DMS 273 (cell line): ENCODE data around the gene DNM3.
A peak's percentile ranks its signal among the peaks of the same experiment; 100 is the strongest.
"Not testable (repeated sequence)": the region's sequence is repeated elsewhere in the genome, so short reads cannot be mapped to it uniquely, and the experiment has no call there.

ENCODE experiments used
- DNase-seq: peaks from one replicate; lab custom pipeline; 2025; ENCODE audit not compliant: unreplicated experiment; lab: John Stamatoyannopoulos, UW

The DNM3 gene

DNA sequence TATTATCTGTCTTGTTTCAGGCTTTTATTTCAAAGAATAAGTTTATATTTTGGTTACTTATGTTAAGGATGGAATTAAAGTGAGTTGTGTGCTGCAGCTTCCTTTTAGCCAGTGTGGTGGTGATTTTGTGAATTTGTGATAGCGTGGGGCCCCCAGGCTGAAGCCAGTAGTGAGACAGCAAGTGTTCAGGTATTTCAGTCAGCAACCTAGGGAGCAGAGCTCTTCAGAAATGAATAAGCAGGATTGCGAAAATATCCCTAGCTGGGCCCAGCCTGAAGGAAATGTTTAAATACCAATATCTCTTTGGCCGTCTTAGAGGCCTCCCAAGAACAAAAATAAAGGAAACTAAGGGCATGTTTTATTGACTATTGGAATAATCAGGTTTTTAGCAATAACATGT, 428.3 kb downstream of the DNM3 start:
- DNase-seq = no peak

DNA sequence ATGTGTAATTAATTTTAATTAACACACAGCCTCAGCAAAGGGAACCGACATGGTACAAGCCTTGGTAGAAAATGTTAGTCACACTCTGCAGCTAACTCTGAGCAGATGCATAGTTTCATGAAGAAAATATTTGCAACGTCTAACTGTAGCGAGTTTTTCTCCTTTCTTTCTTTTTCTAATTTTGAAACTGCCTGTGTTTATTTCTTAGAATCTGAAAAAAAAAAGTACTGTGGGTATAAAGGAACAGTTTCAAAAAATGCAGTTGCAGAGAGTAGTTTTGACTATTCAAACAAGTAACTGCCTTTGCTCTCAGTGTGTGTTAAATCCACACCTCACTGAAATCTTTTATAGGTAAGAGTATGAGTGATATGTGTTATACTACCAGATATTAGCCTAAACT, 429.3 kb downstream of the DNM3 start:
- DNase-seq = no peak

DNA sequence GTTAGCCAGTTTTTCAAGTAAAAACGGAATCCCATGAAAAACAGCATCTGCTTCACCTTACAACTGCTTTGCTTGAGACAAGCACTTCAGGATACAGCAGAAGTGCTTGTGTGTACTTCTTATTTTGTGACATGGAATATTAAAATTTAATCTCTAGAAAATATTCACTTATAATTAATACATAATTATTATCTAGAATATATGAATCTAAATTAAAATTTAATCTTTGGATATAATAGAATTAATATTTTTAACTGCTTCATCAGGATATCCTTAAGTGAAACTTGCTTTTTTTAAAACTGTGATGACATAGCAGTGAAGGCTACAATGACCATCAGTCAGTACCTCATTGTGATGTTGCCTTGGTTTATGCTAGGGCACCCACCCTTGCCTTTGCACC, 430.8 kb downstream of the DNM3 start:
- no peak for DNase-seq

- DNase-seq = no peak
These were observed 432.5 kb downstream of the DNM3 start for GRCh38 chr1:172273647-172274396.

- no peak for DNase-seq
These were observed 434.2 kb downstream of the DNM3 start for GRCh38 chr1:172275478-172275877.

GRCh38 chr1:172276120-172276818, 435.0 kb downstream of the DNM3 start:
- no peak for DNase-seq

DNA sequence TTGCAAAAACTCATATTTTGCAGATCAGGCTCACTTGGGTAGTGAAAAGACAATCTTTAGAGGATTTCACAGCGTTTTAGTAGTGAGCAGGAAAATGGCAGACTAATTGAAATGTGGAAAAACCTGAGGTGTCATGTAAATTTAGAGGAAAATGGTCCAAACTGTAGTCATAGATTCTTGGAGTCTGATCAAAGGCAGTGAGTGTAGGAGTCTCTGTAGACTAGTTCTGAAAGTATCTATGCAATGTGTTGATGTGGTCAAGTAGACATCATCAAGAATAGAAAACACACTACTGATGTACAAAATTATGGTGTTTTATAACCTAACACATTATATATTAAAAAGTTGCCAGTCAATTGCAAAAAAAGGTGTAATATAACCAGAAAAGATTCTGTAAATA, 436.0 kb downstream of the DNM3 start:
- no peak for DNase-seq

DNA sequence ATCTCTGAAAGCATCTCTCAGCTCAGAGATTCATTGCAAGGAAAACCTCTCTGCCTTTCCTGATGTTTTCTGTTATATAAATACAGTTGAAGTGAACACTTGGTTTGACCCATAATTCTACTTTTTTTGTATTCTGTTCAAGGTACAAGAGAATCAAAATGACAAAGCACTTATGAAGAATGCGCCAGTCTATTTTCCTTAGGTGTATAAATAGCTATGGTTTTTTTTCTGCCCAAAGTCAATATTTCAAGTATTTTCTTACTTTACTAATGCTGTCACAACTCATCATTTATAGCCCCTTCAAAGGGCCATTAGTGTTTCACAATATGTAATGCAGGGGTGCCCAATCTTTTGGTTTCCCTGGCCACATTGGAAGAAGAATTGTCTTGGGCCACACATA, 436.7 kb downstream of the DNM3 start:
- no peak for DNase-seq

DNA sequence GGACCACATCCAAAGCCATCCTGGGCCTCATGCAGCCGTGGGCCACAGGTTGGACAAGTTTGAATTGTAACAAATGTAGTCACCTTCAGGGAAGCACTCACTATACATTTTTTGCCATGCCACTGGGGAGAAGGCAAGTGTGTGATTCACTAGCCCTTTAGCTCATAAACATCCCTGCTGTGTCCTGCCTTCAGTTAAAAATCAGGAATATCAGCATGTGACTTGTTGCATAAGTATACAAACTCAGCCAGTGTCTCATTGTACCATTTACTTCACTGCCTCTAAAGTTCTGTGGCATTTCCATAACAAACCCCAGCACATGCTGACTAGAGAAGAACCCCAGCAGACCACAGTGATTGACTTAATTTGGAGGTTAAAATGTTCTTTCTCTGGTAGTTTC, 437.2 kb downstream of the DNM3 start:
- no peak for DNase-seq

DNA sequence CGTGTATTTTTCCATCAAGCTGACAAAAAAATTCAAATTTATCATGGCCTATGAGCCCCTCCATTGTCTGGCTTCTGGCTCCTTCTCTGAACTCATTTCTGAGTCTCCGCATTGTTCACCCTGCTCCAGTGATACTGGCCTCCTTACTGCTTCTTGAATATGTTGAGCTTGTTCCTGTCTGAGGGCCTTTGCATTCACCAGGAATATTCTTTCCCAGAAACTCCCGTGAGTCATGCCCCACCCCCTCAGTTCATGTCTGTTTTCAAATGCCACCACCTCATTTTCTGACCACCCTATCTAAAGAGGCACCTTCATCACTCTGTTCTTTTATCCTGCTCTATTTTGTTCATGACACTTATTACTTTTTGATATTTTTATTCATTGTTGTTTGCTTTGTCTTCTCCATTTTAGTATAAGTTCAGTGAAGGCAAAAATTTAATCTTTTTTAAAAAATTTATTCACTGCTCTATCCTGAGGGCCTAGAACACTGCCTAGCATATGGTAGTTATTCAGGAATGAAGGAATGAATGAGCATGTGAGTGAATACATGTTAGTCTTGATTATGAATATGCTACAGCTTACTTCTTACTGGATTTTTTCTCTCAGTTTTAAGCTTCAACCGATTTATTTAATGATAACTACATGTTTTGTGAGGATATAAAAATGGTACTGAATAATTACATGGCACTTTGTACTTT, 438.8 kb downstream of the DNM3 start:
- DNase-seq = no peak

GRCh38 chr1:172283766-172284165, 442.5 kb downstream of the DNM3 start:
- no peak for DNase-seq

DNA sequence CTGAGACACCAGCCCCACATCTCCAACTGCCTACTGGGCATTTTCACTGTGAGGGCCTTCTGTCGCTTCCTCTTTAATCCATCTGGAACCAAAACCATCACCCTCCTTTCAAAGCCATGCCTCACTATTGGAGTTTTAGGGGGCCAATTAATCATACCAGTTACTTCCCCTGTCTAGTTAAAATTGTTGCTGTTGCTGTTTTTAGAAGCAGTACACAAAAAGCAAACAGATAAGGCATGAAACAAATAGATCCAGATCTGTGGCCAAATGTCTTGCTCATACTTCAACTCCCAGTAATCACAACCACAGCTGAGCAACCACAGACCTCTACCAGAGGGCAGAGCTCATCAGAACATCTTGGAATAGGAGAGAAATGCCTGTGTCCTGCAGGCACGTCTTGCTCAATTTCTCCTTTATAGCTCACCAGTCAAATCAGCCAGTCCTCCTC, 445.4 kb downstream of the DNM3 start:
- peak; percentile 25 for DNase-seq

DNA sequence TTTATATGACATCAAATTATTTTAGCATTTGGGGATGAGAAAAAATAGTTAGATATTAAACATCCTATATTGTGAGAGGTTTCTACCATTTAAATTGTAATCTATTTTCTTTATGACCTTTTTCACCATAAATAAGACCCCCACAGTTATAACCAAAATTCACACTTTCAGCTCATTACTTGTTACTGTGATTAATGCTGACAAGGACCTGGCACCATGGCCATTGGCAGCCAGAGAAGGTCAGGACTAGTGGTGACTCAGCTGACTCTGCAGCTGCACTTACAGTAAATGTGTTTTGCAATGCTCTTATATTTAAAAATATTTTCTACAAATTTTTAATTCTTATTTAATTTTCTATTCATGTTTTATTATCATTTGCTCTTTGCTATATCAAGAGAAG, 445.9 kb downstream of the DNM3 start:
- no peak for DNase-seq

GRCh38 chr1:172288581-172288980, 447.3 kb downstream of the DNM3 start:
- DNase-seq = no peak

- DNase-seq = no peak
These were observed 448.1 kb downstream of the DNM3 start for GRCh38 chr1:172289448-172289847.

- peak; percentile 11 for DNase-seq
These were observed 451.5 kb downstream of the DNM3 start for GRCh38 chr1:172292840-172293239.

GRCh38 chr1:172293429-172293828, 452.1 kb downstream of the DNM3 start:
- DNase-seq = no peak

- DNase-seq = peak; percentile 36
These were observed 456.8 kb downstream of the DNM3 start for GRCh38 chr1:172298141-172298540.

- DNase-seq = no peak
These were observed 457.6 kb downstream of the DNM3 start for GRCh38 chr1:172298911-172299310.

DNA sequence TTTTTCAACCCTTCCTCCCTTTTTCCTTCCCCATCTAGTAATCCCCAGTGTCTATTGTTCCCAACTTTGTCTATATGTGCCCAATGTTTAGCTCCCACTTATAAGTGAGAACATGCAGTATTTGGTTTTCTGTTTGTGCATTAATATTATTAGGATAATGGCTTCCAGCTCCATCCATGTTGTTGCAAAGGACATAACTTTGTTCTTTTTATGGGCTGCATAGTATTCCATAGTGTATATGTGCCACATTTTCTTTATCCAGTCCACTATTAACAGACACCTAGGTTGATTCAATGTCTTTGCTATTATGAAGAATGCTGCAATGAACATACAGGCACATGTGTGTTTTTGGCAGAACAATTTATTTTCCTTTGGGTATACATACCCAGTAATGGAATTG, 458.2 kb downstream of the DNM3 start:
- DNase-seq = no peak

GRCh38 chr1:172307508-172307907, 466.2 kb downstream of the DNM3 start:
- DNase-seq = not testable (repeated sequence)

DNA sequence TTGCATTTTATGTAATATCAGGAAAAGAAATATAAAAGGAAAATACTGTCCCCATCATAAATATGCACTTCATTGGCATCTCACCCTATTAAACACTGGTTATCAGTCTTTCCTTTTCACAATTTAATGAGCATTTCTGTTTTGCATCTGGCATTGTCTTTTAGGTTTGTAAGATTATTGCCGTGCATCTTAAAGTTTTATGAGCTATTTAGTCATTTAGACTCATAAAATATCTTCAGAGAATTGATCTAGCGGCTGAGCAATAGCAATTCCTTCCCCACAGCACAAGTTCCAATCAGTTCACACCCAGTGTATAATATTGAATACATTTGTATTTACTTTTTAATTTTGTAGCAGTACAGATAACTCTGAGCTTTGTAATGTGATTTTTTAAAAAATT, 466.8 kb downstream of the DNM3 start:
- no peak for DNase-seq
